ENCODE results near the gene PHC3.

PHC3 gene

DNA sequence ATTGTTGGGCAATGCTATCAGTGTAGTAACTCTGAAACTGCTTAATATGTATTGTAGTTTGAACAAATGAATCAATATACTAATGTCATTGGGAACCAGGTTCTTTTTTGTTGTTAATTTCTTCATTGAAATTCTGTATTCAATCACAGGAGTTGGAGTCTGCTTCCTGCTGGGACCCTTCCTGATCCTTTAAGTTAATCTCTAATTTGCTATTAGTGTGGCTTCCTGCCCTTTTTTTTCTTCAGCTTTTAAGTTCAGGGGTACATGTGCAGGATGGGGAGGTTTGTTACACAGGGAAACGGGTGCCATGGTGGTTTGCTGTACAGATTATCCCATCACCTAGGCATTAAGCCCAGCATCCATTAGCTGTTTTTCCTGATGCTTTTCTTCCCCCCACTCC, 122.1 kb downstream of the PHC3 start:
- H3K4me3 Mint-ChIP-seq: no peak overlapping the region
- peaks cover 31% of the 10 kb centered on the region for H3K4me1 Mint-ChIP-seq (ENCODE audit: low read depth)
- H3K9me3 Mint-ChIP-seq: no peaks in the 10 kb centered on the region
- peaks cover 2% of the 10 kb centered on the region for H3K36me3 Mint-ChIP-seq (ENCODE audit: low read depth)
- no peaks in the 10 kb centered on the region for H3K27me3 Mint-ChIP-seq (ENCODE audit: low read depth)
- H3K27ac Mint-ChIP-seq: no peak overlapping the region

DNA sequence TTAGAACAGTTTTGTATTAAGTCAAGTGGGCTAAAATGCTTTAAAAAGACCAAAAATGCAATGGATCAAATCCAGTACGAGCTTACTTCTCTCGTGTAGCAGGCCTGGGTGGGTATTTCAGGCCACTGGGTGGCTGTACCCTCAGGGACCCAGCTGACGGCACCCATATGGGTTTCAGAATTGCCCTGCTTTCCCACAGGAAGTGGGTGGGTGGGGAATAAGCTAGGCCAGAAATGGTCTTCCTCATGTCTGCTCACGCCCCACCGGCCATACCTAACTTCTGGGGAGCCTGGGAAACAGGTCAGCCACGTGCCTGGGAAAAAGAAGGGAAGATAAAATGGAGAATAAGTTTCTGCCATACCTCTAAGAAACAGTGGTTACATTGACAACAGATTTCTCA, 123.4 kb downstream of the PHC3 start:
- H3K36me3 Mint-ChIP-seq (ENCODE audit: low read depth): peaks cover 2% of the 10 kb centered on the region
- H3K27me3 Mint-ChIP-seq (ENCODE audit: low read depth): no peaks in the 10 kb centered on the region
- H3K9me3 Mint-ChIP-seq: no peaks in the 10 kb centered on the region
- peaks cover 33% of the 10 kb centered on the region for H3K4me1 Mint-ChIP-seq (ENCODE audit: low read depth)
- H3K27ac Mint-ChIP-seq: peak overlapping the region; percentile 65
- H3K4me3 Mint-ChIP-seq: peak overlapping the region; percentile 68

DNA sequence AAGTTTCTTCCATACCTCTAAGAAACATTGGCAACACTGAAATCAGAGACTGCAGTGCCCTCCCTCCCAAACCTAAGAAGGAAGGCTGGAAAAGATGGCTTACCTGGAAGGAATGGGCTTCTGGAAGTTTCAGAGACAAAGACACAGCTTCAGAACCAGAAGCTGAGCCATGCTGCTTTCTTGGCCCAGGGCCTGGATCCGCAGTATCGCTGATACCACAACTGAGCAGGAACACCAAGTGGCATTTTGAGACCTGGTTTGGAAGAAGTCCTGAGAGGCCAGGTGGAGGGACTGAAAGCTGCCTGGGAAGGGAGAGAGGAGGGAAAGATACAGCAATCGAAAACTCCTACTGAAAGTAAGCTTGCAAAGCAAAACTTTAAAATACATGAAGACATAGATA, 124.0 kb downstream of the PHC3 start:
- H3K4me3 Mint-ChIP-seq: peak overlapping the region; percentile 68
- peaks cover under 1% of the 10 kb centered on the region for H3K36me3 Mint-ChIP-seq (ENCODE audit: low read depth)
- no peaks in the 10 kb centered on the region for H3K9me3 Mint-ChIP-seq
- peak overlapping the region; percentile 65 for H3K27ac Mint-ChIP-seq
- H3K27me3 Mint-ChIP-seq (ENCODE audit: low read depth): no peaks in the 10 kb centered on the region
- H3K4me1 Mint-ChIP-seq (ENCODE audit: low read depth): peaks cover 33% of the 10 kb centered on the region

DNA sequence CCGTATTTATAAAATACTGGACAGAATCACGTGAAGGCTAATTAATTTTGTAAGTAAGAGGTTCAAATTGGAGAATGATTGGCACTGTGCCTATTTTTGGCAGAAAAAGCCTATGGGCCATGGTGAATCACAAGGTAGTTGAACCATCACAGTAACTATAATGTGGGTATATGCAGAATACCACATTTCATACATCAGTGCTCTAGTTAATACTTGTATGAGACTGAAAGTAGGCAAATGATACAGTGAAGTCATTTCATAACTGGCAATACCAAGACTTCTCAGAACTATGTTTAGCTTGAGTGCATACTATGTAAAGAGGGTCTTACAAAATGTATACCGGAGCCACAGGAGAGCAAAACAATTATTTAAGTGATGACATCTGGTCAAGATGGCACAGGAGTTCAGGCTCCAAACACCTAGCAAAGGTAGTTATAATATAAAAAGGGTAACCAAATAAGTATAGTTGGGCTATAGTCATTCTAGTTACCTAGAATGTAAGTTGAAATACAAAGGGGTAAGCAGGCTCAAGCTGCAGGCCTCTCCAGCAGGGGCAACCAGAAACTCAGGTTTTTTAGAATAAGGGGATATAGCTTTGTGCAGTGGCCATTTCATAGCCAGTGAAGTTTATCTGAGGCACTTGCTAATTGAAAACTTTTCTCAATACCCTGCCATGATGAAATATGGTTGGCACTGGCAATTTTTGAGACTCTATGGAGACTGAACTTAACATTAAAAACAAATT, 124.7 kb downstream of the PHC3 start:
- H3K27ac Mint-ChIP-seq: peak overlapping the region; percentile 29
- no peaks in the 10 kb centered on the region for H3K9me3 Mint-ChIP-seq
- no peak overlapping the region for H3K4me3 Mint-ChIP-seq
- no peaks in the 10 kb centered on the region for H3K36me3 Mint-ChIP-seq (ENCODE audit: low read depth)
- no peaks in the 10 kb centered on the region for H3K27me3 Mint-ChIP-seq (ENCODE audit: low read depth)
- peaks cover 33% of the 10 kb centered on the region for H3K4me1 Mint-ChIP-seq (ENCODE audit: low read depth)

DNA sequence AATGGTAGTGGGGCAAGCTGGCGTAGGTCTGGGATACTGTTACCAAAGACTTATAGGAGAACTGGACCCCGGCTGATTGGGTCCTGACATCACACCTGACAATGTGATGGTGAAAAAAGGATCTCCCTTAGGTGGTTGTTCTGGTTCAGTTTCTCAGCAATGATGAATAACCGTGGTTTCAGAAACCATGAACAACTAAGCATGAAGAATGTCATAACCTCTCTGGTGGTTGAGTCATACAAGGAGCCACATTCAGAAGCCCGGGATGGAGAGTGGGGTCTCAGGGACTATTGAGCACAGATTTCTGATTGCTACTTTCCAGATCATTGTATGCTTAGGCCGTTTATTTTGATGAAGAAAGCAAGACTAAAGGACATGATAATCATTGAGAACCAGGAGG, 126.3 kb downstream of the PHC3 start:
- Mint-ChIP-seq H3K36me3 (ENCODE audit: low read depth) (no peaks in the 10 kb centered on the region), H3K4me1 (ENCODE audit: low read depth) (peaks cover 33% of the 10 kb centered on the region), H3K27me3 (ENCODE audit: low read depth) (no peaks in the 10 kb centered on the region), H3K4me3 (no peak overlapping the region), H3K27ac (peak overlapping the region; percentile 23), H3K9me3 (no peaks in the 10 kb centered on the region)

DNA sequence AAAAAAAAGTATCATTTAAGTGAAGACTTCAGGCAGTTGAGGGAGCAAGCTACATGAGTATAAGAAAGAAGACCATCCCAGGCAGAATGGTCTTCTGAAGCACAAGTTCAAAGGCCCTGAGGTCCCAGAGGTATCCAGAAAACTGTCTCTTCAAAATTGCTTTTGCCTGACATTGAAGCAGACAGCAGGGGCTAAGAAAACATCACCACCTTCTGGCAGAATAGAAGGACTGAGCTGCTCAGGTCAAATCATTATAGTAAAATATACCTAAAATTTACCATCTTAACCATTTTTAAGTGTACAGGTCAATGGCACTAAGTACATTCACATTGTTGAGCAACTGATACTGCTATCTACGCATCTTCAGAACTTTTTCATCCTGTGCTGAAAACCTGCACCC, 127.3 kb downstream of the PHC3 start:
- Mint-ChIP-seq H3K4me1 (ENCODE audit: low read depth) (peaks cover 33% of the 10 kb centered on the region), H3K27me3 (ENCODE audit: low read depth) (no peaks in the 10 kb centered on the region), H3K9me3 (no peaks in the 10 kb centered on the region), H3K27ac (no peak overlapping the region), H3K36me3 (ENCODE audit: low read depth) (no peaks in the 10 kb centered on the region), H3K4me3 (no peak overlapping the region)

DNA sequence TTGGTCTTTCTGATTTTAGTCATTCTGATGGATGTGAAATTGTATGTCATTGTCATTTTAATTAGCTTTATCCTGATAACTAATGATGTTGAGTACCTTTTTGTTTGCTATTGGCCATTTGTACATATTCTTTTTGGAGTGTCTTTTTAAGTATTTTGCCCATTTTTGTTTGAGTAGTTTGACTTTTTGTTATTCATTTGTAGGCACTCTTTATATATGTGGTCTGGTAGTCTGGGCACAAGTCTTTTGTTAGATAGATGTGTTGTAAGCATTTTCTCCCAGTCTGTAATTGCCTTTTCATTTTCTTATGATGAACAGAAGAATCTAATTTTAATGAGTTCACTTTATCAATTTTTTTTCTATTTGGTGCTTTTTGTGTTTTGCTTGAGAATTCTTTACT, 129.1 kb downstream of the PHC3 start:
- Mint-ChIP-seq H3K27me3 (ENCODE audit: low read depth) (no peaks in the 10 kb centered on the region), H3K36me3 (ENCODE audit: low read depth) (no peaks in the 10 kb centered on the region), H3K4me1 (ENCODE audit: low read depth) (peaks cover 23% of the 10 kb centered on the region), H3K27ac (no peak overlapping the region), H3K9me3 (no peaks in the 10 kb centered on the region), H3K4me3 (no peak overlapping the region)

DNA sequence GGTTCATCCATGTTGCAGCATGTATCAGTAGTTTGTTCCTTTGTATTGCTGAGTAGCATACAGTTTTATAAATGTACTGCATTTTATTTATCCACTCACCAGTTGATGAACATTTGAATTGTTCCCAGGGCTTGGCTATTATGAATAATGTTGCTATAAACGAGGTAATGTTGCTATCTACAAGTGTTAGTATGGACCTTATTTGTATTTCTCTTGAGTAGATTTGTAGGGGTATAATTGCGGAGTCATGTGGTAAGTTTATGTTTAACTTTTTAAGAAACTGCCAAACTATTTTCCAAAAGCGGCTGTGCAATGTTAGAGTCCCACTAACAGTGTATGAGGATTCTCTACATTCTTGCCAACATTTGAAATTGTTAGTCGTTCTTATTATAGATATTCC, 130.8 kb downstream of the PHC3 start:
- H3K27me3 Mint-ChIP-seq (ENCODE audit: low read depth): no peaks in the 10 kb centered on the region
- no peak overlapping the region for H3K27ac Mint-ChIP-seq
- H3K4me1 Mint-ChIP-seq (ENCODE audit: low read depth): peaks cover 13% of the 10 kb centered on the region
- H3K36me3 Mint-ChIP-seq (ENCODE audit: low read depth): no peaks in the 10 kb centered on the region
- no peak overlapping the region for H3K4me3 Mint-ChIP-seq
- H3K9me3 Mint-ChIP-seq: no peaks in the 10 kb centered on the region

DNA sequence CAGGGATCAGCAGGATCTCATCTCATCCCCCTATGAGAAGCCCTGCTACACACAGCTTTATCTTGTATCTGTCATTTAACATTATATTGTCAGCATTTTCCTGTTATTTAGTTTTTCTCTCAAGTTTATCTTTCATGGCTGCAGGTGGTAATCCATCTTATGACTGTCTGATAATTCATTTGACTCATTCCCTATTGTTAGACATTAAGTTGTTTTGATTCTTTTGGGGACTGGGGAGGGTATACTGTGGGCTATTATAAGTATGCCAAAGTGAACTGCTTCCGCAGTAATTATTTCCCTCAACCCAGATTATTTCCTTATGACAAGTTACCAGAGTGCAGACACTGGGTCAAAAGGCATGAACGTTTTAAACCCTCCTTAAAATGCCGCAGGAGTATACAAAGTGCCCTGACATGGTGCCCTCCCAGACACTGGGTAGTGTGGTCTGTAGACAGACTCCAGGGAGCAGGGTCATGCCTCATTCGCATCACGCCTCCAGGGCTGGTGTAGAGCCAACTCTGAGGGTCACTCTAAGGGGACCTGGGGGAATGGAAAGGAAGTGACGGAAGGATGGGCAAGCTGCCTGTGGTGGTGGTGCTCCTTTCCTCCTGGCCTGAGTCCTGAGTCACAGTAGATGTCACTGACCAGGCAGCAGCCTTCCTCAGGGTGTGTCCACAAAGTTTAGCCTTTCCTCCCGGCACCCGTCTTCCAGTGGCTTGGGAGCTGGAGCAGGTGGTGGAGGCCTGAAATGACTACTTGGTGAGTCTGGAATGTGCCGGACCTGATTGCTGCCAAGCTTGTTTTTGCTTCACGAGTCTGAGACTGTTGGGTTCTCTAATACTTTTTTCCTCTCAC, 132.2 kb downstream of the PHC3 start:
- Mint-ChIP-seq H3K27ac (no peak overlapping the region), H3K27me3 (ENCODE audit: low read depth) (no peaks in the 10 kb centered on the region), H3K4me3 (no peak overlapping the region), H3K36me3 (ENCODE audit: low read depth) (no peaks in the 10 kb centered on the region), H3K9me3 (no peaks in the 10 kb centered on the region), H3K4me1 (ENCODE audit: low read depth) (peaks cover 11% of the 10 kb centered on the region)

DNA sequence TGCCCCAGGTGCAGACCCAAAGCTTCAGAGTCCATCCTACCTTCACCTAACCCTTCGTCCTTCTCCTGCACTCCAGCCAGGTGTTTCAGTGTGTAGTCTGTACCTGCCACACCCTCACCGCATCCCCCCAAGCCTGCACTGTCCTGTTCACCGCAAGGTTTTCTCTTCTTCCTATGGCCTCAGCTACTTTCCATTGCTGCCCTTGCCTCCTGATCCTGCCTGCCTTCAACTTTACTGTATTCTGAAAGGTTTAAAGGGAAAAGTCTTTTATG, 134.5 kb downstream of the PHC3 start:
- Mint-ChIP-seq H3K27ac (no peak overlapping the region), H3K36me3 (ENCODE audit: low read depth) (no peaks in the 10 kb centered on the region), H3K27me3 (ENCODE audit: low read depth) (no peaks in the 10 kb centered on the region), H3K4me1 (ENCODE audit: low read depth) (peaks cover 14% of the 10 kb centered on the region), H3K9me3 (no peaks in the 10 kb centered on the region), H3K4me3 (no peak overlapping the region)

DNA sequence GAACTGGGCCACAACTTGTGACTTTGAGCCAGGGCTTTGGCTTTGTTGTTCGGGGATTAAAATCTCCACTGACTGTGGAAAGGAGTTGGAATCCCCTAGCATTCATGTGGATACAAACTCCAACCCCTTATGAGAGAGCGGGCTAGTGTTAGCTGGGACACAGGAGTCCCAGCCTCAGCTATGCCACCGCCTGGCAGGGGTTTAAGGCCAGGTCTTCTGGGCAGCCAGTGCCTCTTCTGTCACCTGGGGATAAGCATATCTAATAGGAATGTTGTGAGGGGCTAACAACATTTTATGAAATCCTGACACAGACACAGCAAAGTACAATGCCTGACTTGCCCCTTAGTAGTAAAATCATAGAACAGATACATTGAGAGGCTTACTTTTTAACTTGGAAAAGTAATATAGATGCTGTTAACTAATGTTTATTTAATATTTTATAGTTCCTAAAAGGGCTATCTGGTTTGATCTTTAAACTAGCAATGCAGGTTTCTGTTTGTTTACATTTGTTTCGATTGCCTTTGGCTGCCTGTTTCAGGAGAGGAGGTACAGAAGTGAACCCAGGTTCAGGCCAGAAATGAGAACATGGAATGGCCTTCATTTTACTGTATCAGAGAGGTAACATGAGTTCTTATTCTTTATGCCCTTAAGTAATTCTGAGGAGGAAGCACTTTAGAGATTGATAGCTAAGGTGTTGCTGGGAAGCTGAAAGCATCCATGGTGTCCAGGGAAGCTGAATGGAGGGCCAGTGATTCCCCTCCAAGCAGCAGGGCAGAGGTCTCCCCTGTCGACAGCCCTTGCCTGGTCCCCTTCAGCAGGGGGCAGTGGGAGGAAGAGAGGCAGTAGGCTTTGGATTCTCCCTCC, 135.0 kb downstream of the PHC3 start:
- peaks cover 14% of the 10 kb centered on the region for H3K4me1 Mint-ChIP-seq (ENCODE audit: low read depth)
- H3K27me3 Mint-ChIP-seq (ENCODE audit: low read depth): no peaks in the 10 kb centered on the region
- H3K9me3 Mint-ChIP-seq: no peaks in the 10 kb centered on the region
- no peak overlapping the region for H3K27ac Mint-ChIP-seq
- H3K36me3 Mint-ChIP-seq (ENCODE audit: low read depth): no peaks in the 10 kb centered on the region
- H3K4me3 Mint-ChIP-seq: no peak overlapping the region

DNA sequence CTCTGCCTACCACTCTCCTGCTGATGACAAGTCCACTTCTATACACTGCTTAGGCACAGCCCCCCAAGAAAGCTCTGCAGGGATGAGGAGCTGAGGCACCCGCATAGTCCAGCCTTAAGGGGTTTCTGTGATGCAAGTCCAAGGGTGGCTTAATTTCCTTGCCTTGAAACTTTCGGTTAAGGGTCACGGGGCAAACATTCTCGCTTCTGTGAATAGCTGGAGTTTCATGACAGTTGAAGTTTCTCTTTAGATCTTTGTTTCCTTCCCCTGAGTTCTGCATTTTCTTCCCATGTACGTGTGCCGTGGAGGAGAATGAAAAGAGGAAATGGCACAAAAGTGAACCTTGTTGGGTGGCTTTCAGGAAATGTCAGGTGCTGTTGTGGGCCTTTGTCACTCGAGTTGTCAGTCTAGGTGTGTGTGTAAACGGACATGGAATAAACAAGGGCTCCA, 136.7 kb downstream of the PHC3 start:
- H3K4me1 Mint-ChIP-seq (ENCODE audit: low read depth): peaks cover 17% of the 10 kb centered on the region
- H3K36me3 Mint-ChIP-seq (ENCODE audit: low read depth): no peaks in the 10 kb centered on the region
- no peaks in the 10 kb centered on the region for H3K9me3 Mint-ChIP-seq
- no peak overlapping the region for H3K4me3 Mint-ChIP-seq
- peaks cover under 1% of the 10 kb centered on the region for H3K27me3 Mint-ChIP-seq (ENCODE audit: low read depth)
- H3K27ac Mint-ChIP-seq: peak overlapping the region; percentile 38

DNA sequence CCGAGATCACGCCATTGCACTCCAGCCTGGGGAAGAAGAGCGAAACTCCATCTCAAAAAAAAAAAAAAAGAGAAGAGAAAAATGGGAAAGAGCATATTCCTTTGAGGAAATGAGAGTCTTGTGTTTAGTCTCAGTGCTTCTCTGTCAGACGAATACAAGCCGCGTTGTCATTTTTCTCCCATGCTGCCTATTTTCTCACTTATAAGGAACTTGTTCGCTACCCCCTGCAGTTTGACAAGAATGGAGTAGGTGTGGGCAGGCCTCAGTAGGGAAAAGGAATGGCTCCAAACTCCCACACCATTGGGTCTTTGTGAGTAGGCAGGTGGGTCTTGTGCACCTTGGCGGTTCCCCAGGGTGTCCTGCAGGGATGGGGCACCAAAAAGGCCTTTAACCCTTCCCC, 137.3 kb downstream of the PHC3 start:
- no peaks in the 10 kb centered on the region for H3K9me3 Mint-ChIP-seq
- H3K36me3 Mint-ChIP-seq (ENCODE audit: low read depth): no peaks in the 10 kb centered on the region
- H3K4me1 Mint-ChIP-seq (ENCODE audit: low read depth): peaks cover 17% of the 10 kb centered on the region
- H3K27ac Mint-ChIP-seq: no peak overlapping the region
- H3K4me3 Mint-ChIP-seq: no peak overlapping the region
- H3K27me3 Mint-ChIP-seq (ENCODE audit: low read depth): peaks cover 6% of the 10 kb centered on the region

DNA sequence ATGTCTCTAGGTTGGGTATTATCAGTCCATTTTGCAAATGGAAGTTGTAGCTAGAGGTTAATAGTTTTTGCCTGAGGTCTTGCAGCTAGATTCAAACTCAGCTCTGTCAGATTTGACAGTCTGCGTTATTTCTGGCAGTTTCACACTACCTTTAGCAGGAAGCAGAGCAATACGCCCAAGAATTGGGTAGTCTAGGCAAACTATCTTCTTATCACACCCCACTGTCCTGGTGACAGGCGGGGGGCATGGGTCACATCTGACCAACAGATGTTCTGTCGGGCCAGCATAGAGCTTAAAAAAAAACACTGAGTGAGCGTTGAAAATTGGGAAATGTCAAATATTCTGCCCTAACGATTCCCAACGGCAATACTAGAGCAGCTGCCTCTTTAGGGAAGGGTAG, 138.0 kb downstream of the PHC3 start:
- Mint-ChIP-seq H3K36me3 (ENCODE audit: low read depth) (no peaks in the 10 kb centered on the region), H3K27me3 (ENCODE audit: low read depth) (peaks cover 8% of the 10 kb centered on the region), H3K4me1 (ENCODE audit: low read depth) (peaks cover 19% of the 10 kb centered on the region), H3K27ac (no peak overlapping the region), H3K9me3 (no peaks in the 10 kb centered on the region), H3K4me3 (no peak overlapping the region)
